ENCODE results near the gene FAM53A.
A peak's percentile ranks its signal among the peaks of the same experiment; 100 is the strongest.
"Not testable (repeated sequence)": the region's sequence is repeated elsewhere in the genome, so short reads cannot be mapped to it uniquely, and the experiment has no call there.

FAM53A gene

GRCh38 chr4:1686440-1687036, 2.4 kb upstream of the FAM53A start:
- no peak for DNase-seq (ENCODE audit: low spot score)

- no peak for DNase-seq (ENCODE audit: low spot score)
These were observed 1.4 kb upstream of the FAM53A start for GRCh38 chr4:1685235-1686150.

- no peak for DNase-seq (ENCODE audit: low spot score)
These were observed 557 bp upstream of the FAM53A start for GRCh38 chr4:1684506-1685234.

GRCh38 chr4:1683261-1683735, 815 bp downstream of the FAM53A start:
- peak; percentile 8 for DNase-seq (ENCODE audit: low spot score)

GRCh38 chr4:1682860-1683259, 1.3 kb downstream of the FAM53A start:
- DNase-seq (ENCODE audit: low spot score) = no peak

- no peak for DNase-seq (ENCODE audit: low spot score)
These were observed 5.9 kb downstream of the FAM53A start for GRCh38 chr4:1678244-1678643.

- DNase-seq (ENCODE audit: low spot score) = no peak
These were observed 7.2 kb downstream of the FAM53A start for GRCh38 chr4:1676605-1677525.

- no peak for DNase-seq (ENCODE audit: low spot score)
These were observed 8.3 kb downstream of the FAM53A start for GRCh38 chr4:1675802-1676137.

GRCh38 chr4:1675136-1675801, 8.8 kb downstream of the FAM53A start:
- no peak for DNase-seq (ENCODE audit: low spot score)

- DNase-seq (ENCODE audit: low spot score) = no peak
These were observed 9.4 kb downstream of the FAM53A start for GRCh38 chr4:1674682-1675081.

GRCh38 chr4:1673671-1674070, 10.4 kb downstream of the FAM53A start:
- no peak for DNase-seq (ENCODE audit: low spot score)

GRCh38 chr4:1671011-1671410, 13.1 kb downstream of the FAM53A start:
- not testable (repeated sequence) for DNase-seq (ENCODE audit: low spot score)

- no peak for DNase-seq (ENCODE audit: low spot score)
These were observed 13.8 kb downstream of the FAM53A start for GRCh38 chr4:1670279-1670678.

GRCh38 chr4:1669850-1670249, 14.3 kb downstream of the FAM53A start:
- DNase-seq (ENCODE audit: low spot score) = no peak

GRCh38 chr4:1669270-1669669, 14.8 kb downstream of the FAM53A start:
- no peak for DNase-seq (ENCODE audit: low spot score)

- no peak for DNase-seq (ENCODE audit: low spot score)
These were observed 15.6 kb downstream of the FAM53A start for GRCh38 chr4:1668488-1668840.

GRCh38 chr4:1667273-1667672, 16.8 kb downstream of the FAM53A start:
- DNase-seq (ENCODE audit: low spot score) = no peak

- no peak for DNase-seq (ENCODE audit: low spot score)
These were observed 17.7 kb downstream of the FAM53A start for GRCh38 chr4:1666391-1666790.

- no peak for DNase-seq (ENCODE audit: low spot score)
These were observed 20.0 kb downstream of the FAM53A start for GRCh38 chr4:1664141-1664540.

GRCh38 chr4:1663549-1663948, 20.6 kb downstream of the FAM53A start:
- no peak for DNase-seq (ENCODE audit: low spot score)

GRCh38 chr4:1661695-1662094, 22.4 kb downstream of the FAM53A start:
- DNase-seq (ENCODE audit: low spot score) = no peak

Measured in COLO829 (cell line).